ENCODE data around the gene CMSS1. TPM values are rescaled to one million over a fixed set of nuclear protein-coding genes. Genes with fewer than 3 reads are reported as not detected.

CMSS1 gene
- total RNA-seq, 6 experiments from 2014 or later: 10.1 to 14.6 (median 11.6) TPM

DNA sequence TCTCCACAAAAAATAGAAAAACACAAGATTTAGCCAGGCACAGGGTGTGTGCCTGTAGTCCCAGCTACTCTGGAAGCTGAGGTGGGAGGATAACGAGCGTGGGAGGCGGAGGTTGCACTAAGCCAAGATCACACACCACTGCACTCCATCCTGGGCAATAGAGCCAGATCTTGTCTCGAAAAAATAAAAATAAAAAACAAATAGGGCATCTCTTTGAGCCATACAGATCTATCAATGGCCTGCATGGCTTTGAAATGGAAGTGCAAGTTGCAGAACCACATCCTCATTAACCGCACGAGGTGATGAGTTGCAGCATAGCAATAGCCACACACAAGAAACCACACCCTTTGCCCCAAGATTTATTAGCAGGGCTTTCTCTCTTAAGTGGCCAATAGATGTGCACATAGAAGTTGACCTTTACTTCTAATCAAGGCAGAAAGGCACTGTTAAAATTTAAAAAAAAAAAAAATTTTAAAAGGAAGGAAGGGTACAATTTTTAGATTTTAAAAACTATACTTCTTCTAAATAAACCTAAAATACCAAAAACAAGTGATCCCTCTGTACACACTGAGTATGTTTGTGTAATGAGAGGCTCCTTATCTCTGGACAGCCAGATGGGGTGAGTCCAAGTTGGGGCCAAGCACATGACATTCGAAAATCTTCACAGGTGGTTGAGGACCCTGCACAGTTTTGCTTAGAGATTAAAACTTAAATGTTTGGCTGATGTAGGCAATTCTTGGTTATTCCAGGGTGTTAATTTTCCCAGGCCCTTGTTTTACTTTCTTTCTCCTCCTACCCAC, 243.2 kb downstream of the CMSS1 start:
- intact Hi-C loops (cut with DNase I): loop anchor here in 1 of 2 donors (10.0 kb wide), 1 partner anchor 226 kb away; no protein-coding TSS in a partner anchor
- DNase-seq (no peak), ATAC-seq (no peak)
- no peak overlapping the region for H3K4me3 ChIP-seq
- no peaks in the 10 kb centered on the region for H3K36me3 ChIP-seq
- H3K9me3 ChIP-seq: no peaks in the 10 kb centered on the region
- WGBS (ENCODE audit: insufficient coverage, low coverage, low lambda C conversion rate, missing lambda C conversion rate): 83% methylated on average over 7 of the region's 7 CpGs
- no peaks in the 10 kb centered on the region for H3K27me3 ChIP-seq
- no peaks in the 10 kb centered on the region for H3K4me1 ChIP-seq
- no peak overlapping the region for H3K27ac ChIP-seq
- TF ChIP-seq, protein P1, sequence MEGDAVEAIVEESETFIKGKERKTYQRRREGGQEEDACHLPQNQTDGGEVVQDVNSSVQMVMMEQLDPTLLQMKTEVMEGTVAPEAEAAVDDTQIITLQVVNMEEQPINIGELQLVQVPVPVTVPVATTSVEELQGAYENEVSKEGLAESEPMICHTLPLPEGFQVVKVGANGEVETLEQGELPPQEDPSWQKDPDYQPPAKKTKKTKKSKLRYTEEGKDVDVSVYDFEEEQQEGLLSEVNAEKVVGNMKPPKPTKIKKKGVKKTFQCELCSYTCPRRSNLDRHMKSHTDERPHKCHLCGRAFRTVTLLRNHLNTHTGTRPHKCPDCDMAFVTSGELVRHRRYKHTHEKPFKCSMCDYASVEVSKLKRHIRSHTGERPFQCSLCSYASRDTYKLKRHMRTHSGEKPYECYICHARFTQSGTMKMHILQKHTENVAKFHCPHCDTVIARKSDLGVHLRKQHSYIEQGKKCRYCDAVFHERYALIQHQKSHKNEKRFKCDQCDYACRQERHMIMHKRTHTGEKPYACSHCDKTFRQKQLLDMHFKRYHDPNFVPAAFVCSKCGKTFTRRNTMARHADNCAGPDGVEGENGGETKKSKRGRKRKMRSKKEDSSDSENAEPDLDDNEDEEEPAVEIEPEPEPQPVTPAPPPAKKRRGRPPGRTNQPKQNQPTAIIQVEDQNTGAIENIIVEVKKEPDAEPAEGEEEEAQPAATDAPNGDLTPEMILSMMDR (IDR thresholded peaks at IDR 0.05): no peak
- no peak for TF ChIP-seq POLR2A (IDR thresholded peaks at IDR 0.05)

GRCh38 chr3:100062665-100063064, 245.0 kb downstream of the CMSS1 start:
- ATAC-seq (no peak), DNase-seq (no peak)
- no peaks in the 10 kb centered on the region for H3K9me3 ChIP-seq
- no peaks in the 10 kb centered on the region for H3K27me3 ChIP-seq
- no peaks in the 10 kb centered on the region for H3K4me1 ChIP-seq
- WGBS (ENCODE audit: insufficient coverage, low coverage, low lambda C conversion rate, missing lambda C conversion rate): 71% methylated on average over 3 of the region's 4 CpGs
- H3K36me3 ChIP-seq: no peaks in the 10 kb centered on the region
- H3K27ac ChIP-seq: no peak overlapping the region
- intact Hi-C loops (cut with DNase I): loop anchor here in 1 of 2 donors (10.0 kb wide), 1 partner anchor 228 kb away; no protein-coding TSS in a partner anchor
- TF ChIP-seq, protein P1 (IDR thresholded peaks at IDR 0.05): no peak
- TF ChIP-seq POLR2A (IDR thresholded peaks at IDR 0.05): no peak
- H3K4me3 ChIP-seq: no peak overlapping the region

DNA sequence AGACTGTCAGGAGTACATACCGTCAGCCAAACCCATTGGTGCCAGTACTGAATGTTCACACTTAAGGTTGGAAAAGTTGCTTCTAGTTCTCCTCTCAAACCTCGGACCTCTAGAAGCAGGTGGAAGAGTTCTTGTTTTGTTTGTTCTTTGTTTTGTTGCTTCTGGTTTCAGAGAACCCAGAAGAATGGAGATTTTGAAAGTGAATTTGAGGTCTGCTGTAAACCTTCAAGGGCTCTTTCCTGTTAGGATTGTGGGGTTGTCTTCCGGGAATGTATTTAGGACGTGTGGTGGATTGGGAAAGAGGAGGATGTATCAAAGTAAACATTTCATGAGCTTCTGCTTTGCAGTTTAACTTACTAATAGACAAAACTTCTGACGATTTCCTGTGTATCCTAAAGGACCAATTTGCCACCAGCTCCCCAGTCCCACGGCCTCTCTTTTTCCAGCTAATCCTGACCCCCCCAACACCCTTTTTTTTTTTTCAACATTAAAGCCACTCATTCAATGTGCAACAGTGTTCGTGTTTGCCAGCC, 246.3 kb downstream of the CMSS1 start:
- Histone ChIP-seq H3K36me3 (no peaks in the 10 kb centered on the region), H3K27me3 (no peaks in the 10 kb centered on the region), H3K4me3 (no peak overlapping the region), H3K27ac (peak overlapping the region in 1 of 3 donors; percentile 3), H3K4me1 (peaks cover 0 to under 1% (median 0%) of the 10 kb centered on the region in 4 donors), H3K9me3 (no peaks in the 10 kb centered on the region)
- TF ChIP-seq, protein P1 (IDR thresholded peaks at IDR 0.05): no peak
- TF ChIP-seq POLR2A (IDR thresholded peaks at IDR 0.05): no peak
- DNase-seq: no peak
- 61% methylated on average over 7 of the region's 7 CpGs for WGBS (ENCODE audit: insufficient coverage, low coverage, low lambda C conversion rate, missing lambda C conversion rate)
- intact Hi-C loops (cut with DNase I): loop anchor here in 1 of 2 donors (10.0 kb wide), 1 partner anchor 229 kb away; no protein-coding TSS in a partner anchor
- ATAC-seq: peak in 2 of 4 donors; percentile 37 to 63

GRCh38 chr3:100067589-100067988, 249.9 kb downstream of the CMSS1 start:
- TF ChIP-seq, protein P1 (IDR thresholded peaks at IDR 0.05): no peak
- no peak for TF ChIP-seq POLR2A (IDR thresholded peaks at IDR 0.05)
- no peaks in the 10 kb centered on the region for H3K36me3 ChIP-seq
- no peaks in the 10 kb centered on the region for H3K27me3 ChIP-seq
- DNase-seq (no peak), ATAC-seq (peak in 2 of 4 donors; percentile 25 to 46)
- H3K4me1 ChIP-seq: peaks cover 0 to 2% (median 0%) of the 10 kb centered on the region in 4 donors
- no peak overlapping the region for H3K4me3 ChIP-seq
- no peaks in the 10 kb centered on the region for H3K9me3 ChIP-seq
- intact Hi-C loops (cut with DNase I): loop anchor here in 1 of 2 donors (10.0 kb wide), 1 partner anchor 233 kb away; no protein-coding TSS in a partner anchor
- no peak overlapping the region for H3K27ac ChIP-seq

All from right lobe of liver (tissue), 6 donors.